ENCODE measurements around the gene NUCB2.

Gene NUCB2

DNA sequence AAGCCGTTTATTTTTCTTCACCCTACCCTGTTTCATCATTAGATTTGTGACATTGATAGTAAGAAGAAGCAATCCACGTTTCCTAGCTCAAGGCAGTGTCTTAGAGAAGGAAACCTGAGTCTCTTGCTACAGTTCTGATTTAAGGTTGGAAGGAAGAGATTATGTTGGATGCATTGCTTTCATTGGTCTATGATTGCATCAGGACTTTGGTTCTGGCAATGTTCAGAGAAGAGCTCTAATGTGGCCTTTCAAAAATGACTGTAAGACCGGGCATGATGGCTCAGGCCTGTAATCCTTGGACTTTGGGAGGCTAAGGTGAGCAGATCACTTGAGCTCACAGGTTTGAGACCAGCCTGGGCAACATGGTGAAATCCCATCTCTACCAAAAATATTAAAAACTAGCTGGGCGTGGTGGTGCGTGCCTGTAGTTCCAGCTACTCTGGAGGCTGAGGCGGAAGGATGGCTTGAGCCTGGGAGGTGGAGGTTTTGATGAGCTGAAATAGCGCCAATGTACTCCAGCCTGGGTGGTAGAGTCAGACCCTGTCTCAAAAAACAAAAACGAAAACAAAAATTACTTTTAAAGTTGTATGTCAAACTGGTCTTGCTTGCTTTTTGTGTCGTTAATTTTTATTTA is 4.1 kb downstream of the NUCB2 start:
- H3K27ac ChIP-seq (replicated peaks; ENCODE audit: low read length) = no peak overlapping the region
- no peak overlapping the region for H2AK5ac ChIP-seq (ENCODE audit: low read depth, low read length)
- H2BK15ac ChIP-seq (ENCODE audit: low read length) = no peak overlapping the region
- no peak overlapping the region for H2BK5ac ChIP-seq (ENCODE audit: low read length)
- no peak overlapping the region for H3K4ac ChIP-seq (ENCODE audit: low read length)
- no peaks in the 10 kb centered on the region for H3K27me3 ChIP-seq (ENCODE audit: control insufficient read depth in 3 of 3, insufficient read depth in 3 of 3, low read depth in 1 of 3, low read length in 3 of 3)
- H3K4me1 ChIP-seq (ENCODE audit: control insufficient read depth in 2 of 2, insufficient read depth in 1 of 2, low read depth in 1 of 2, low read length in 2 of 2) = peaks cover 0 to 3% of the 10 kb centered on the region in 2 donors
- H2BK120ac ChIP-seq (ENCODE audit: low read depth, low read length) = no peak overlapping the region
- no peak overlapping the region for H3K4me2 ChIP-seq (ENCODE audit: insufficient read depth, low read length, poor library complexity, severe bottlenecking)
- WGBS, 2 donors (ENCODE audit: extremely low coverage in 2 of 2, insufficient read length in 2 of 2, insufficient replicate concordance in 1 of 2) = no CpG with 5 or more reads among the region's 9 CpGs
- H3K23ac ChIP-seq (ENCODE audit: low read depth, low read length, poor library complexity) = no peak overlapping the region
- DNase-seq (ENCODE audit: low spot score) = no peak
- no peak overlapping the region for H3K9ac ChIP-seq (ENCODE audit: low read depth, low read length, poor library complexity)
- no peak overlapping the region for H4K8ac ChIP-seq (ENCODE audit: low read depth, low read length)
- no peaks in the 10 kb centered on the region for H3K9me3 ChIP-seq (replicated peaks in 1 of 2; ENCODE audit: control insufficient read depth in 2 of 2, insufficient read depth in 1 of 2, low read depth in 1 of 2, low read length in 2 of 2)
- no peak overlapping the region for H2AFZ ChIP-seq (ENCODE audit: low read length)
- no peak overlapping the region for H3K4me3 ChIP-seq (ENCODE audit: low read length in 2 of 2)
- H4K91ac ChIP-seq (ENCODE audit: low read depth, low read length, poor library complexity) = no peak overlapping the region
- H3K18ac ChIP-seq (ENCODE audit: low read length) = no peak overlapping the region
- H3K14ac ChIP-seq (ENCODE audit: low read length) = no peak overlapping the region
- H3K36me3 ChIP-seq (replicated peaks in 1 of 2; ENCODE audit: control insufficient read depth in 2 of 2, insufficient read depth in 2 of 2, low read length in 2 of 2) = peaks cover 0 to 28% of the 10 kb centered on the region in 2 donors
- H3K79me1 ChIP-seq (ENCODE audit: low read depth, low read length) = peaks cover 2% of the 10 kb centered on the region
- H2BK12ac ChIP-seq (ENCODE audit: low read length) = no peak overlapping the region

DNA sequence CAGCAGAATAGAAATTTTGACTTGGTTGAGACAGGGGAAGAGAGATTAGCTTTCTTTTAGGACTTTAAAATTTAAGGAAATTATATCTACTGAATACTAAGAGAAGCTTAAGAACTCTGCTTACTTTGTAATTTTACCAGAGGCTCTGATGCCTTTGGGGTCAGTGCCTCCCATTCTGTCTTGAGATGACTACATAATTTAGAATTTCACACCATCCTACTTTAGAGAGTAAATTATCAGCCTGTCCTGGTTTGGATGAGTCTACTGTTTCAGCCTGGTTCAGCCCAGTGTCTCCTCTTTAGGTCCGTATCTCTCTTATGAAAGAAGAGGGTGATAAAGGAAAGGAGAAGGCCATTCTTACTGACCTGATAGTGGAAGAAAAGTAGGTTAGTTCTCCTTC is 9.8 kb downstream of the NUCB2 start:
- no peak overlapping the region for H4K91ac ChIP-seq (ENCODE audit: low read depth, low read length, poor library complexity)
- no peak for DNase-seq (ENCODE audit: low spot score)
- H3K4me2 ChIP-seq (ENCODE audit: insufficient read depth, low read length, poor library complexity, severe bottlenecking) = no peak overlapping the region
- H3K79me1 ChIP-seq (ENCODE audit: low read depth, low read length) = no peaks in the 10 kb centered on the region
- H4K8ac ChIP-seq (ENCODE audit: low read depth, low read length) = no peak overlapping the region
- no CpG with 5 or more reads among the region's 1 CpG for WGBS, 2 donors (ENCODE audit: extremely low coverage in 2 of 2, insufficient read length in 2 of 2, insufficient replicate concordance in 1 of 2)
- peaks cover 8 to 72% of the 10 kb centered on the region in 2 donors for H3K36me3 ChIP-seq (replicated peaks in 1 of 2; ENCODE audit: control insufficient read depth in 2 of 2, insufficient read depth in 2 of 2, low read length in 2 of 2)
- no peak overlapping the region for H2BK15ac ChIP-seq (ENCODE audit: low read length)
- no peaks in the 10 kb centered on the region for H3K27me3 ChIP-seq (ENCODE audit: control insufficient read depth in 3 of 3, insufficient read depth in 3 of 3, low read depth in 1 of 3, low read length in 3 of 3)
- no peak overlapping the region for H2BK120ac ChIP-seq (ENCODE audit: low read depth, low read length)
- H2BK5ac ChIP-seq (ENCODE audit: low read length) = no peak overlapping the region
- no peak overlapping the region for H2BK12ac ChIP-seq (ENCODE audit: low read length)
- H2AK5ac ChIP-seq (ENCODE audit: low read depth, low read length) = no peak overlapping the region
- H3K9ac ChIP-seq (ENCODE audit: low read depth, low read length, poor library complexity) = no peak overlapping the region
- no peak overlapping the region for H3K4me3 ChIP-seq (ENCODE audit: low read length in 2 of 2)
- H3K18ac ChIP-seq (ENCODE audit: low read length) = no peak overlapping the region
- no peak overlapping the region for H3K23ac ChIP-seq (ENCODE audit: low read depth, low read length, poor library complexity)
- no peak overlapping the region for H2AFZ ChIP-seq (ENCODE audit: low read length)
- no peak overlapping the region for H3K14ac ChIP-seq (ENCODE audit: low read length)
- no peak overlapping the region for H3K4ac ChIP-seq (ENCODE audit: low read length)
- H3K9me3 ChIP-seq (replicated peaks in 1 of 2; ENCODE audit: control insufficient read depth in 2 of 2, insufficient read depth in 1 of 2, low read depth in 1 of 2, low read length in 2 of 2) = no peaks in the 10 kb centered on the region
- no peaks in the 10 kb centered on the region for H3K4me1 ChIP-seq (ENCODE audit: control insufficient read depth in 2 of 2, insufficient read depth in 1 of 2, low read depth in 1 of 2, low read length in 2 of 2)
- no peak overlapping the region for H3K27ac ChIP-seq (replicated peaks; ENCODE audit: low read length)

DNA sequence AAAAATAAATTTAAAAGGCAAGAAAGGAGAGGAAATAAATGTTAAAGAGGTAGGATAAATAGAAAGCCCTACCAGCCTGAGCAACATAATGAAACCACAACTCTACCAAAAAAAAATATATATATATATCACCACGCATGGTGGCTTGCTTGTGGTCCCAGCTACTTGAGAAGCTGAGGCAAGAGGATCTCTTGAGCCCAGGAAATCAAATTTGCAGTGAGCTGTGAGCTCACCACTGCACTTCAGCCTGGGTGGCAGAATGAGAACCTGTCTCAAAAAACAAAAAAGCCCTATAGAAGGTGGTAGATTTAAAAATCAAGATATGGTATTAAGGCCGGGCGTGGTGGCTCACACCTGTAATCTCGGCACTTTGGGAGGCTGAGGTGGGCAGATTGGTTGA is 10.5 kb downstream of the NUCB2 start:
- Histone ChIP-seq H3K23ac (ENCODE audit: low read depth, low read length, poor library complexity) (no peak overlapping the region), H4K8ac (ENCODE audit: low read depth, low read length) (no peak overlapping the region), H3K9ac (ENCODE audit: low read depth, low read length, poor library complexity) (no peak overlapping the region), H2BK12ac (ENCODE audit: low read length) (no peak overlapping the region), H3K4ac (ENCODE audit: low read length) (no peak overlapping the region), H2AFZ (ENCODE audit: low read length) (no peak overlapping the region), H2BK120ac (ENCODE audit: low read depth, low read length) (no peak overlapping the region), H3K9me3 (replicated peaks in 1 of 2; ENCODE audit: control insufficient read depth in 2 of 2, insufficient read depth in 1 of 2, low read depth in 1 of 2, low read length in 2 of 2) (no peaks in the 10 kb centered on the region), H2BK5ac (ENCODE audit: low read length) (no peak overlapping the region), H3K4me2 (ENCODE audit: insufficient read depth, low read length, poor library complexity, severe bottlenecking) (no peak overlapping the region), H3K18ac (ENCODE audit: low read length) (no peak overlapping the region), H3K36me3 (replicated peaks in 1 of 2; ENCODE audit: control insufficient read depth in 2 of 2, insufficient read depth in 2 of 2, low read length in 2 of 2) (peaks cover 8 to 72% of the 10 kb centered on the region in 2 donors), H3K4me1 (ENCODE audit: control insufficient read depth in 2 of 2, insufficient read depth in 1 of 2, low read depth in 1 of 2, low read length in 2 of 2) (no peaks in the 10 kb centered on the region), H3K14ac (ENCODE audit: low read length) (no peak overlapping the region), H2AK5ac (ENCODE audit: low read depth, low read length) (no peak overlapping the region), H2BK15ac (ENCODE audit: low read length) (no peak overlapping the region), H4K91ac (ENCODE audit: low read depth, low read length, poor library complexity) (no peak overlapping the region), H3K4me3 (ENCODE audit: low read length in 2 of 2) (no peak overlapping the region), H3K79me1 (ENCODE audit: low read depth, low read length) (no peaks in the 10 kb centered on the region), H3K27ac (replicated peaks; ENCODE audit: low read length) (no peak overlapping the region), H3K27me3 (ENCODE audit: control insufficient read depth in 3 of 3, insufficient read depth in 3 of 3, low read depth in 1 of 3, low read length in 3 of 3) (no peaks in the 10 kb centered on the region)
- WGBS, 2 donors (ENCODE audit: extremely low coverage in 2 of 2, insufficient read length in 2 of 2, insufficient replicate concordance in 1 of 2) = no CpG with 5 or more reads among the region's 4 CpGs
- no peak for DNase-seq (ENCODE audit: low spot score)

GRCh38 chr11:17291710-17292109 is 15.2 kb downstream of the NUCB2 start:
- no peak overlapping the region for H3K14ac ChIP-seq (ENCODE audit: low read length)
- no peaks in the 10 kb centered on the region for H3K27me3 ChIP-seq (ENCODE audit: control insufficient read depth in 3 of 3, insufficient read depth in 3 of 3, low read depth in 1 of 3, low read length in 3 of 3)
- no peak overlapping the region for H2AFZ ChIP-seq (ENCODE audit: low read length)
- no peak overlapping the region for H3K4ac ChIP-seq (ENCODE audit: low read length)
- no peak overlapping the region for H2BK5ac ChIP-seq (ENCODE audit: low read length)
- no CpG with 5 or more reads among the region's 1 CpG for WGBS, 2 donors (ENCODE audit: extremely low coverage in 2 of 2, insufficient read length in 2 of 2, insufficient replicate concordance in 1 of 2)
- no peak overlapping the region for H3K27ac ChIP-seq (replicated peaks; ENCODE audit: low read length)
- no peaks in the 10 kb centered on the region for H3K79me1 ChIP-seq (ENCODE audit: low read depth, low read length)
- H3K4me2 ChIP-seq (ENCODE audit: insufficient read depth, low read length, poor library complexity, severe bottlenecking) = no peak overlapping the region
- H2BK12ac ChIP-seq (ENCODE audit: low read length) = no peak overlapping the region
- H3K18ac ChIP-seq (ENCODE audit: low read length) = no peak overlapping the region
- no peaks in the 10 kb centered on the region for H3K4me1 ChIP-seq (ENCODE audit: control insufficient read depth in 2 of 2, insufficient read depth in 1 of 2, low read depth in 1 of 2, low read length in 2 of 2)
- no peaks in the 10 kb centered on the region for H3K9me3 ChIP-seq (replicated peaks in 1 of 2; ENCODE audit: control insufficient read depth in 2 of 2, insufficient read depth in 1 of 2, low read depth in 1 of 2, low read length in 2 of 2)
- H3K36me3 ChIP-seq (replicated peaks in 1 of 2; ENCODE audit: control insufficient read depth in 2 of 2, insufficient read depth in 2 of 2, low read length in 2 of 2) = peaks cover 3 to 52% of the 10 kb centered on the region in 2 donors
- no peak overlapping the region for H3K9ac ChIP-seq (ENCODE audit: low read depth, low read length, poor library complexity)
- no peak overlapping the region for H4K91ac ChIP-seq (ENCODE audit: low read depth, low read length, poor library complexity)
- no peak for DNase-seq (ENCODE audit: low spot score)
- no peak overlapping the region for H3K23ac ChIP-seq (ENCODE audit: low read depth, low read length, poor library complexity)
- H2AK5ac ChIP-seq (ENCODE audit: low read depth, low read length) = no peak overlapping the region
- H2BK120ac ChIP-seq (ENCODE audit: low read depth, low read length) = no peak overlapping the region
- H2BK15ac ChIP-seq (ENCODE audit: low read length) = no peak overlapping the region
- no peak overlapping the region for H3K4me3 ChIP-seq (ENCODE audit: low read length in 2 of 2)
- H4K8ac ChIP-seq (ENCODE audit: low read depth, low read length) = no peak overlapping the region

Measured in neuronal stem cell (in vitro differentiated cells).